ENCODE results near the gene RBMX. TPM values are rescaled to one million over a fixed set of nuclear protein-coding genes. Genes with fewer than 3 reads are reported as not detected.
A peak's percentile ranks its signal among the peaks of the same experiment; 100 is the strongest.
"Not testable (repeated sequence)": the region's sequence is repeated elsewhere in the genome, so short reads cannot be mapped to it uniquely, and the experiment has no call there.

RBMX gene
- total RNA-seq, 2 experiments from 2014 or later: 310 to 317 TPM

DNA sequence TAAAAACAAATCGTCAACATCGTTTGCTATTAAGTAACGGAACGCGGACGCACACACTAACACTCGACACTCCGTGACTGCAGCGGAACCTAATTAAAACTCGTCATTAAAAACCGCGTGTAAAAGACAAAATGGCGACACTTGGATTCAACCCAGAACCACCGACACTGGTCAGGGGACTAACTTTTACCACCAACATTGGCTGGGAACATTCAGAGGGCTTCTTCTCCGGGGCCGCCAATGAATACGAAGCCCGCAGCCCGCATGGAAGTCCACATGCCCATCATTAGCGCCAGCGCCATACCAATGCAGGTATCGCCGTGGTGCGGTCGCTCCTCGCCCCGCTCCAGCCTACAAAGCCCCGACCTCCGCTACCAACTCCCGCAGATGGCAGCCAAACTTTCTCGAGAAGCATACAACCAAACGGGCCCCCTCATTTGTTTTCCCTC is 498 bp downstream of the RBMX start:
- no peaks in the 10 kb centered on the region for H3K9me3 ChIP-seq (ENCODE audit: control insufficient read depth in 1 of 2, insufficient read depth in 1 of 2, low read length in 2 of 2)
- Mint-ChIP-seq H3K4me3 (peak overlapping the region; percentile 100), H3K36me3 (ENCODE audit: low read depth) (peaks cover 55% of the 10 kb centered on the region), H3K4me1 (ENCODE audit: low read depth) (peaks cover 32% of the 10 kb centered on the region), H3K27ac (peak overlapping the region; percentile 99), H3K9me3 (no peaks in the 10 kb centered on the region), H3K27me3 (no peaks in the 10 kb centered on the region)
- POLR2A ChIA-PET: interaction anchor here (0.6 to 3.0 kb wide), 33 partner anchors 9 to 1359 kb away, joined by 3 to 38 read pairs (median 4); partner anchors contain the start of genes ARHGEF6, HTATSF1, INTS6L and MMGT1
- no peaks in the 10 kb centered on the region for H3K27me3 ChIP-seq (ENCODE audit: control insufficient read depth in 1 of 2, insufficient read depth in 2 of 2, low read length in 2 of 2)
- intact Hi-C loops (cut with DNase I, micrococcal nuclease): loop anchor here (1.0 kb wide), 1 partner anchor 29 kb away; no protein-coding TSS in a partner anchor
- DNase-seq (peak in 13 of 14 experiments; percentile 10 to 78 (median 26)), ATAC-seq (ENCODE audit: poor library complexity) (peak; percentile 35)
- peak overlapping the region; percentile 97 for H3K4me3 ChIP-seq (ENCODE audit: low read length)
- peak overlapping the region; percentile 94 to 97 for H3K27ac ChIP-seq (ENCODE audit: low read depth in 1 of 2, low read length in 2 of 2)
- CTCF ChIA-PET: interaction anchor here (0.6 to 0.9 kb wide), 3 partner anchors 125 to 1579 kb away, joined by 3 read pairs; no protein-coding TSS in a partner anchor
- H3K4me1 ChIP-seq (ENCODE audit: insufficient read depth, low read length): peaks cover 28% of the 10 kb centered on the region
- TF ChIP-seq, protein P1, sequence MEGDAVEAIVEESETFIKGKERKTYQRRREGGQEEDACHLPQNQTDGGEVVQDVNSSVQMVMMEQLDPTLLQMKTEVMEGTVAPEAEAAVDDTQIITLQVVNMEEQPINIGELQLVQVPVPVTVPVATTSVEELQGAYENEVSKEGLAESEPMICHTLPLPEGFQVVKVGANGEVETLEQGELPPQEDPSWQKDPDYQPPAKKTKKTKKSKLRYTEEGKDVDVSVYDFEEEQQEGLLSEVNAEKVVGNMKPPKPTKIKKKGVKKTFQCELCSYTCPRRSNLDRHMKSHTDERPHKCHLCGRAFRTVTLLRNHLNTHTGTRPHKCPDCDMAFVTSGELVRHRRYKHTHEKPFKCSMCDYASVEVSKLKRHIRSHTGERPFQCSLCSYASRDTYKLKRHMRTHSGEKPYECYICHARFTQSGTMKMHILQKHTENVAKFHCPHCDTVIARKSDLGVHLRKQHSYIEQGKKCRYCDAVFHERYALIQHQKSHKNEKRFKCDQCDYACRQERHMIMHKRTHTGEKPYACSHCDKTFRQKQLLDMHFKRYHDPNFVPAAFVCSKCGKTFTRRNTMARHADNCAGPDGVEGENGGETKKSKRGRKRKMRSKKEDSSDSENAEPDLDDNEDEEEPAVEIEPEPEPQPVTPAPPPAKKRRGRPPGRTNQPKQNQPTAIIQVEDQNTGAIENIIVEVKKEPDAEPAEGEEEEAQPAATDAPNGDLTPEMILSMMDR (IDR thresholded peaks at IDR 0.05): no peak
- peaks cover 36% of the 10 kb centered on the region for H3K36me3 ChIP-seq (ENCODE audit: insufficient read depth, low read length)

DNA sequence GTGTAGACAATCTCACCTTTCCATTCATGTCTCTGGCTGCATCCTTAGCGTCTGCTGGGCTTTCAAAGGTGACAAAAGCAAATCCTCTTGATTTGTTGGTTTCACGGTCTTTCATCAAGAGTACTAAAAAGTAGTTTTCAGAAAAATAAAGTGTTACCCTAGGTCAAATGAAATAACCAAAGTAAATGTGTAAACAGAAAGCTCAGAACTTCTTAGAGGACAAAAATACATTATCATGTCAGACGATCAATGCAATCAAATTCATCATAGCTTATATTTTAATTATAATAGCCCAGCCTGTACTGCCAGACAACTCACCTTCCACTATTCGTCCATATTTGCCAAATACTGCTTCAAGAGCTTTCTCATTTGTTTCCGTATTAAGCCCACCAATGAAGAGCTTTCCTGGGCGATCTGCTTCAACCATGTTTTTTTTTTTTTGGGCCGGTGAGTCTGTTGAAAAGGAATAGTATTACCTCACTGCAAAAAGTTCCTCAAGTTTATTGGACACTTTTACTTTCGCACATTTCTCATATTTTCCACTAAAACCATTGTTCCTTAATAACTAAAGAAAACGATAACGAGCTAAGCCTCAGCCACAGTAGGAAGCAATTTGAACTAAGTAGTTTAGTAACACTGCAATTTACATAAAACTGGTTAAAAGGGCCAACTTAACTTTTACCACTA is 1.4 kb downstream of the RBMX start:
- peaks cover 36% of the 10 kb centered on the region for H3K4me1 Mint-ChIP-seq (ENCODE audit: low read depth)
- H3K27ac Mint-ChIP-seq: peak overlapping the region; percentile 99
- Histone ChIP-seq H3K4me1 (ENCODE audit: insufficient read depth, low read length) (peaks cover 26% of the 10 kb centered on the region), H3K36me3 (ENCODE audit: insufficient read depth, low read length) (peaks cover 45% of the 10 kb centered on the region), H3K27ac (ENCODE audit: low read depth in 1 of 2, low read length in 2 of 2) (peak overlapping the region; percentile 94 to 97), H3K27me3 (ENCODE audit: control insufficient read depth in 1 of 2, insufficient read depth in 2 of 2, low read length in 2 of 2) (no peaks in the 10 kb centered on the region), H3K4me3 (ENCODE audit: low read length) (peak overlapping the region; percentile 97), H3K9me3 (ENCODE audit: control insufficient read depth in 1 of 2, insufficient read depth in 1 of 2, low read length in 2 of 2) (no peaks in the 10 kb centered on the region)
- no peaks in the 10 kb centered on the region for H3K27me3 Mint-ChIP-seq
- TF ChIP-seq, protein P1 (IDR thresholded peaks at IDR 0.05): no peak
- DNase-seq (peak in 3 of 14 experiments; percentile 41 to 50 (median 43)), ATAC-seq (ENCODE audit: poor library complexity) (no peak)
- intact Hi-C loops (cut with DNase I, micrococcal nuclease): loop anchor here (2.0 to 10.0 kb wide), 2 partner anchors 112 to 114 kb away; no protein-coding TSS in a partner anchor
- ChIA-PET CTCF (interaction anchor here (0.6 to 1.2 kb wide), 4 partner anchors 11 to 1579 kb away, joined by 3 to 4 read pairs (median 3); no protein-coding TSS in a partner anchor), POLR2A (interaction anchor here (0.6 to 3.0 kb wide), 9 partner anchors 8 to 382 kb away, joined by 3 to 38 read pairs (median 24); partner anchors contain the start of genes ARHGEF6 and HTATSF1)
- H3K9me3 Mint-ChIP-seq: no peaks in the 10 kb centered on the region
- H3K36me3 Mint-ChIP-seq (ENCODE audit: low read depth): peaks cover 64% of the 10 kb centered on the region
- peak overlapping the region; percentile 100 for H3K4me3 Mint-ChIP-seq

DNA sequence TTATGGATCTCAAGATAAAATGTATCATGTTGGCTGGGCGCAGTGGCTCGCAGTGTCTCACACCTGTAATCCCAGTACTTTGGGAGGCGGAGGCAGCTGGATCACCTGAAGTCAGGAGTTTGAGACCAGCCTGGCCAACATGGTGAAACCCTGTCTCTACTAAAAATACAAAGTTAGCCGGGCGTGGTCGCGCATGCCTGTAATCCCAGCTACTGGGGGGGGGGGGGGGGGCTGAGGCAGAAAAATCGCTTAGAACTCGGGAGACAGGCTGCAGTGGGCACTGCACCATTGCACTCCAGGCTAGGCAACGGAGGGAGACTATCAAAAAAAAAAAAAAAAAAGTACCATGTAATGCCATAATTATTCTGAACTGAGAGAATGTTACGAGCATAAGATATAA is 2.1 kb downstream of the RBMX start:
- peaks cover 71% of the 10 kb centered on the region for H3K36me3 Mint-ChIP-seq (ENCODE audit: low read depth)
- Histone ChIP-seq H3K27me3 (ENCODE audit: control insufficient read depth in 1 of 2, insufficient read depth in 2 of 2, low read length in 2 of 2) (no peaks in the 10 kb centered on the region), H3K36me3 (ENCODE audit: insufficient read depth, low read length) (peaks cover 45% of the 10 kb centered on the region), H3K4me1 (ENCODE audit: insufficient read depth, low read length) (peaks cover 26% of the 10 kb centered on the region), H3K27ac (ENCODE audit: low read depth in 1 of 2, low read length in 2 of 2) (no peak overlapping the region), H3K4me3 (ENCODE audit: low read length) (peak overlapping the region; percentile 97), H3K9me3 (ENCODE audit: control insufficient read depth in 1 of 2, insufficient read depth in 1 of 2, low read length in 2 of 2) (no peaks in the 10 kb centered on the region)
- H3K9me3 Mint-ChIP-seq: no peaks in the 10 kb centered on the region
- ChIA-PET CTCF (interaction anchor here (1.2 kb wide), 1 partner anchor 170 kb away, joined by 4 read pairs; no protein-coding TSS in a partner anchor), POLR2A (interaction anchor here (2.5 to 3.0 kb wide), 3 partner anchors 7 to 99 kb away, joined by 26 to 38 read pairs (median 27); partner anchors contain the start of gene ARHGEF6)
- DNase-seq: no peak
- H3K4me1 Mint-ChIP-seq (ENCODE audit: low read depth): peaks cover 39% of the 10 kb centered on the region
- TF ChIP-seq, protein P1 (IDR thresholded peaks at IDR 0.05): no peak
- no peak for ATAC-seq (ENCODE audit: poor library complexity)
- intact Hi-C loops (cut with DNase I, micrococcal nuclease): loop anchor here (2.0 to 10.0 kb wide), 2 partner anchors 112 to 114 kb away; no protein-coding TSS in a partner anchor
- H3K27me3 Mint-ChIP-seq: no peaks in the 10 kb centered on the region
- H3K27ac Mint-ChIP-seq: peak overlapping the region; percentile 99
- peak overlapping the region; percentile 100 for H3K4me3 Mint-ChIP-seq

DNA sequence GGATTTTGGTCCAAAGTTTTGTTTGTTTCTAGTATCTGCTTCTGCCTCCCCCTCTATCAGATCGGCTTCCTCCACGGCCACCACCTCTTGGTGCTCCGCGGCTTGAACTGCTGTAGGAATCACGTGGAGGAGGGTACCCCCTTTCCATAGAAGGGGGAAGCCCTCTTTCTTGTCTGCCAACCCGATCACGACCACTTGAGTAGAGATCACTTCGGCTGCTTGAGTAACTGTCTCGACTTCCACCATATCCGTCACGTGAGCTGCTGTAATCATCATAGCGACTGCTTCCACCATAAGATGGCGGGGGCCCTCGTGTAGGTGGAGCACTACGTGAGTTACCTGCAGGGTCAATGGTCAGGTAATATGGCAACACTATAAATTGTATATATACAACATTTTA is 6.4 kb downstream of the RBMX start:
- H3K4me3 ChIP-seq (ENCODE audit: low read length); H3K9me3 Mint-ChIP-seq; CTCF ChIA-PET; ATAC-seq (ENCODE audit: poor library complexity); H3K27ac ChIP-seq (ENCODE audit: low read depth in 1 of 2, low read length in 2 of 2); H3K27me3 ChIP-seq (ENCODE audit: control insufficient read depth in 1 of 2, insufficient read depth in 2 of 2, low read length in 2 of 2); H3K9me3 ChIP-seq (ENCODE audit: control insufficient read depth in 1 of 2, insufficient read depth in 1 of 2, low read length in 2 of 2); POLR2A ChIA-PET; H3K4me3 Mint-ChIP-seq; DNase-seq; H3K27me3 Mint-ChIP-seq: not testable (repeated sequence)
- Mint-ChIP-seq H3K4me1 (ENCODE audit: low read depth) (peaks cover 42% of the 10 kb centered on the region), H3K36me3 (ENCODE audit: low read depth) (peaks cover 92% of the 10 kb centered on the region), H3K27ac (peak overlapping the region; percentile 42)
- Histone ChIP-seq H3K36me3 (ENCODE audit: insufficient read depth, low read length) (peaks cover 73% of the 10 kb centered on the region), H3K4me1 (ENCODE audit: insufficient read depth, low read length) (peaks cover 29% of the 10 kb centered on the region)
- intact Hi-C loops (cut with DNase I, micrococcal nuclease): loop anchor here in 1 of 2 experiments (10.0 kb wide), 1 partner anchor 109 kb away; no protein-coding TSS in a partner anchor

All from CD4-positive, alpha-beta T cell (primary cell).